ENCODE results near the gene CARD14.
"Not testable (repeated sequence)": the region's sequence is repeated elsewhere in the genome, so short reads cannot be mapped to it uniquely, and the experiment has no call there.

CARD14 gene

DNA sequence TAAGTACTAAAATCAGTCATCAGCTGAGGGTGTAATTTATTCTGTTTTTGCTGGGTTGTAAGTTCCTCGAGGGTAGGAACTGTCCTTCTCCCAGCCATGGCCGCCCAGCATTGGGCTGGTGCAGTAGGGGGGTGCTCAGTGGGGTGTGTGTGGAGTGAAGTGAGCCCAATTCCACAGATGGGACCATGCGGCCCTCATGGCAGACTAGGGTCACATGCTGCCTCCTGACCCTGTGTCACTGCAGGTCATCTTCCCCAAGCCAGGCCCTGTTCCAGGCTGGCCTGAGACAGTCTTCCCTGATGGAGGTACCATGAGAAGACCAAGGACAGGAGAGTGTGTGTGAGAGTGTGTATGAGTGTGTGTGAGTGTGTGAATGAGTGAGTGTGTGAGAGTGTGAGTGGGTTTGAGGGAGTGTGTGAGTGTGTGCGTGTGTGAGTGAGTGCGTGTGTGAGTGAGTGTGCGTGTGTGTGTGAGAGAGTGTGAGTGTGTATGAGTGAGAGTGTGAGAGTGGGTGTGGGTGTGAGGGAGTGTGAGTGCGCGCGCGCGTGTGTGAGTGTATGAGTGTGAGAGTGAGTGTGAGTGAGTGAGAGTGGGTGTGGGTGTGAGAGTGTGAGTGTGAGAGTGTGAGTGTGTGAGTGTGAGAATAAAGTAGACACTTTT is 54.1 kb downstream of the CARD14 start:
- DNase-seq (ENCODE audit: low read depth in 2 of 2): no peak

DNA sequence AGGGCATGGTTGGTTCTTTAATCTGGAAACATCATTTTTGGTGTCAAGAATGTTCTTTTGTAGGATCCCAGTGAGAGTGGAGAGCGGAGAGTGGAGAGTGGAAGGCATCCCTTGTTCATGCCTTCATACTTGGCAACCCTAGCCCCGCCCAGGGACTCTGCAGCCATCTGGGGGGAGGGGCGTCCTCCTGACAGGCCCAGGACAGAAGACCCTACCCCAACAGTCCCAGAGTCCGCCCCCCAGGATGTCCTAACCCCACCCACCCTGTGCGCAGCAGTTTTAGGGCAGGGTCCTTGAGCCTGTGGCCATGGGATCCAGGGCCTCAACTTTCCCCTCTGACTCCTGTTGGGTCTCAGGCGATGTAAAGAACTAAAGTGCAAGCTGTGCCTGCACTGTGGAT is 54.9 kb downstream of the CARD14 start:
- no peak for DNase-seq (ENCODE audit: low read depth in 2 of 2)

DNA sequence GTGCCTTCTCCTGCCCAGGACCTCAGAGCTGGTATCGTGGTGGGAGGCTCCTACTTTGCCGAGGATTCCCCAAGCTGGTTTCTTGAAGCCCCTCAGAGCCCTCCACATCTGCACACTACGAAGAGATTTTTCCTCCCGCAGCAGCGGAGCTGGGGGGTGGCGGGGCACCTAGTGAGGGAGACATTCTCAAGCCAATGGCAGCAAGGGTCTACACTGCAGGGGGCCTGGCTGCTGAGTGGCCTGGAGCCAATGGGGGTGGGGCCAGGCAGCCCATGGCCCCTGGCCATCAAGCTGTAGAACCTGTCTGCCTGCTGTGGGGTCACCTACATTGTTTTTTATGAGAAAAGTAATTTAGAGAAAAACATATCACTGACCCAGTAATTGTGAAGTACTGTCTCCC is 55.4 kb downstream of the CARD14 start:
- no peak for DNase-seq (ENCODE audit: low read depth in 2 of 2)

DNA sequence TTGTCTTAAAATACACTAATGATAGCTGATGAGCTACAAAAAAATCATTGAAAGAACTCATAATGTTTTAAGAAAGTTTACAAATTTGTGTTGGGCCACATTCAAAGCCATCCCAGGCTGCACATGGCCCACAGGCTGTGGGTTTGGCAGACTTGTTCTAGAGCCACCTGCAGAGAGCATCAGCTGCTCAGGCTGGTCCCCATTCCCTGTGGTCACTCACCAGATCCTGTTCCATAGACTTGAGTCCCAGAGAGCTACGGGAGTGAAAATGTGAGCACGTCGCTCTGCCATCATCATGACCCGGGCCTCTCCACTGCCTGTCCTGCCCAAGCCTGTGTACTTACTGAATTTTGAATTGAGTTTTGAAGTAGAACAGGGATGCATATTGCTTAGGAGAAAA is 57.3 kb downstream of the CARD14 start:
- no peak for DNase-seq (ENCODE audit: low read depth in 2 of 2)

DNA sequence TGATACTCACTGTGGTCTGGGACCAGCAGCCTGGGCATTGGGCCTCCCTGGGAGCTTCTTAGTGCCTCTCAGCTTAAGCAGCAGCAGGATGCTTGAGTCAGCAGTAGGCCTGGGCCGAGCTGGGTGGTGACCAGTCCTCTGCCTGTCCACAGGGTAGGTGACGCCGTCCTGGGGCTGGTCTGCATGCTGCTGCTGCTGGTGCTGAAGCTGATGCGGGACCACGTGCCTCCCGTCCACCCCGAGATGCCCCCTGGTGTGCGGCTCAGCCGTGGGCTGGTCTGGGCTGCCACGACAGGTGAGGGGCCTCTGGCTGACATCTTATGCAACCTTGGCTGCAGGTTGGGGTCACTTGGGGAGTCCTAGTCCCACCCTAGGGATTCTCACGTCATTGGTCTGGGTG is 57.8 kb downstream of the CARD14 start:
- no peak for DNase-seq (ENCODE audit: low read depth in 2 of 2)

DNA sequence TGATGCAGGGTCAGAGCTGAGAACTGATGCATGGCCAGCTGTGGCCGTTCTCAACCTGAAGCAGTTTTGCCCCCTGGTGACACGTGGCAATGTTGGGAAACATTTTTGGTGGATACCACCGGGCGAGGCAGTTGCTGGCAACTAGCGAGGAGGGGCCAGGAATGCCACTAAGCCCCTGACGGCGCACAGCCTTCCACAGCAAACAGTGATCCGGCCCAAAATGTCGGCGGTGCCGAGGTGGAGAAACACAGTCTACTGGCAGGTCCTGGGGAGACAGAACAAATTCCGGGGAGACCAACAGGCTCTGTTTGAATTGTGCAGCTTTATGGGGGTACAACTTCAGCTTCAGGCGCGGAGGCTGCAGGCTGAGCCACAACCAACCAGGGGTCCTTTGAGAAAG is 58.6 kb downstream of the CARD14 start:
- no peak for DNase-seq (ENCODE audit: low read depth in 2 of 2)

DNA sequence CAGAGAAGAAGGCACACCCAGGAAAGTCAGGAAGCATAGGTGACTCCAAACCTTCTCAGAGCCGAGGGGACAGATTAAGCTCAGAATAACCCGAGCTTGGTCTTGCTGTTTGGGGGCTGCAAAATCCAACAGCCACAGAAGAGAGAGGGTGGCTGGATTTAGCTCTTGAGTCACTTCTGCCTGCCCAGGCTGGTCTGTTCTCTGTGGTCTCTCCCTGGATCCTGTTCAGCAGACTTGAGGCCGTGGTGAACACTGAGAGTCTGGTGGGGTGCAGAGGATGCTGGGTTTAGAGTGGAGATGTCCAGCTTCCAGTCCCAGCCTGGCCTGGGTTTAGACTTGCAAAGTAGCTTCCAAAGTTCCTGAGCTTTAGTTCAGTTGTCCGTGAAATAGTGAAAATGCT is 59.2 kb downstream of the CARD14 start:
- DNase-seq (ENCODE audit: low read depth in 2 of 2): no peak

DNA sequence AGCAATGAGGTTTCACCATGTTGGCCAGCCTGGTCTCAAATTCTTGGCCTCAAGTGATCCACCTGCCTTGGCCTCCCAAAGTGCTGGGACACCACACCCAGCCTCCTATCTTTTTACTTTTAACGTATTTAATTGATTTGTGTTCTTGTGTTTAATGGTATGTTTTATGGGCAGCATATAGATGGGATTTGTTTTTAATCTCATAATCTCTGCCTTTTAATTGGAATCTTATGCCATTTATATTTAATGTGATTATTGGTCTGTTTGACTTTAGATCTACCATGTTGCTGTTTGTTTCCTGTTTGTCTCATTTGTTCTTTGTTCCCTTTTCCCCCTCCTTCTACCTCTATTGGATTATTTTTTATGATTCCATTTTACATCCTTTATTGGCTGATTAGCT is 62.6 kb downstream of the CARD14 start:
- DNase-seq (ENCODE audit: low read depth in 2 of 2): no peak

DNA sequence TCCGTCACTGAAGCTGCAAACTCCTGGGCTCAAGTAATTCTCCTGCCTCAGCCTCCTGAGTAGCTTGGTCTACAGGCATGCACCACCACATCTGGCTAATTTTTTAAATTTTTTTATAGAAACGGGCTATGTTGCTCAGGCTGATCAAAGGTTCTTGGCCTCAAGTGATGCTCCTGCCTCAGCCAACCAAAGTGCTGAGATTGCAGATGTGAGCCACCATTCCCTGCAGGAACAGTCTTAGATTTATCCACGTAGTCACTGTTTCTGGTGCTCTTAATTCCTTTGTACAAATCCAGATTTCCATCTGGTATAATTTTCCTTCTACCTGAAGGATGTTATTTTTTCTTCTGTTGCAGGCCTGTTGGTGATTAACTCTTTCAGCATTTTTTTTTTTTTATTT is 63.4 kb downstream of the CARD14 start:
- DNase-seq (ENCODE audit: low read depth in 2 of 2): no peak

DNA sequence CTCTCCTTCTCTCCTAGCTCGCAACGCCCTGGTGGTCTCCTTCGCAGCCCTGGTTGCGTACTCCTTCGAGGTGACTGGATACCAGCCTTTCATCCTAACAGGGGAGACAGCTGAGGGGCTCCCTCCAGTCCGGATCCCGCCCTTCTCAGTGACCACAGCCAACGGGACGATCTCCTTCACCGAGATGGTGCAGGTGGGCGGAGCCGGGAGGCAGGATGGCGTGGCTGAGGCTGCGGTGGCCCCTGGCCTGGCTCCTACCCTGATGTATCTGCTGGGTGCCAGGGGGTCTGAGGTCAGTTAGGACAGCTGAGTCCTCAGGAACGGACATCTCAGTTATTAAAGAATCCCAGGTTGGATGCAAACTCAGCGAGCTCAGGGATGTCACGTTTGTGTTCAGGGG is 67.1 kb downstream of the CARD14 start:
- no peak for DNase-seq (ENCODE audit: low read depth in 2 of 2)

DNA sequence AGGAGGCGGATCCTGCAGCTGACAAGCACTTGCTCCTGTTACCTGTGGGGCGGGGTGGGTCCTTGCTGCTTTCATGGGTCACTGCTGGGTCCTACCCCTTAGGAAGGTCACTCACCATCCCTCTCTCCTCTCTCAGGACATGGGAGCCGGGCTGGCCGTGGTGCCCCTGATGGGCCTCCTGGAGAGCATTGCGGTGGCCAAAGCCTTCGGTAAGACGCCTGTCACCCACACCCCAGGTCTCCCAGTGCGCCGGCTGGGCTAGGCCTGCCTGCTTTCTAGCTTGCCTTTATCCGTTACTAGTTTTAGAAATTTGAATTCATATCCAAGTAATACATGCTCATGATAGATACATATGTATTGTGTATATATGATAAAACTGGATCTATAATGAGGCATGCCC is 67.6 kb downstream of the CARD14 start:
- no peak for DNase-seq (ENCODE audit: low read depth in 2 of 2)

DNA sequence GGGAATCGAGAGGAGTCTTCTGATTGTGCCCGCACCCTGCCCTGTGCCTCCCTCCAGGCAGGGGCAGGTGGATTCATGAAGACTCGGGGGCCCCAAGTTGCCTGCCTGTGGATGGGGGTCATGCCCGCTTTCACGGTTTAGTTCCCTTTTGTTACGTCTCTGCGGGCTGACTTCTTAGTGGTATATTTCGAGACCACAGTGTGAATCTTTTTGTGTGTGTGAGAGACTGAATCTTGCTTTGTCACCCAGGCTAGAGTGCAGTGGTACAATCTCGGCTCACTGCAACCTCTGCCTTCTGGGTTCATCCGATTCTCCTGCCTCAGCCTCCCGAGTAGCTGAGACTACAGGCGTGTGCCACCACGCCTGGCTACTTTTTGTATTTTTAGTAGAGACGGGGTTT is 72.7 kb downstream of the CARD14 start:
- no peak for DNase-seq (ENCODE audit: low read depth in 2 of 2)

DNA sequence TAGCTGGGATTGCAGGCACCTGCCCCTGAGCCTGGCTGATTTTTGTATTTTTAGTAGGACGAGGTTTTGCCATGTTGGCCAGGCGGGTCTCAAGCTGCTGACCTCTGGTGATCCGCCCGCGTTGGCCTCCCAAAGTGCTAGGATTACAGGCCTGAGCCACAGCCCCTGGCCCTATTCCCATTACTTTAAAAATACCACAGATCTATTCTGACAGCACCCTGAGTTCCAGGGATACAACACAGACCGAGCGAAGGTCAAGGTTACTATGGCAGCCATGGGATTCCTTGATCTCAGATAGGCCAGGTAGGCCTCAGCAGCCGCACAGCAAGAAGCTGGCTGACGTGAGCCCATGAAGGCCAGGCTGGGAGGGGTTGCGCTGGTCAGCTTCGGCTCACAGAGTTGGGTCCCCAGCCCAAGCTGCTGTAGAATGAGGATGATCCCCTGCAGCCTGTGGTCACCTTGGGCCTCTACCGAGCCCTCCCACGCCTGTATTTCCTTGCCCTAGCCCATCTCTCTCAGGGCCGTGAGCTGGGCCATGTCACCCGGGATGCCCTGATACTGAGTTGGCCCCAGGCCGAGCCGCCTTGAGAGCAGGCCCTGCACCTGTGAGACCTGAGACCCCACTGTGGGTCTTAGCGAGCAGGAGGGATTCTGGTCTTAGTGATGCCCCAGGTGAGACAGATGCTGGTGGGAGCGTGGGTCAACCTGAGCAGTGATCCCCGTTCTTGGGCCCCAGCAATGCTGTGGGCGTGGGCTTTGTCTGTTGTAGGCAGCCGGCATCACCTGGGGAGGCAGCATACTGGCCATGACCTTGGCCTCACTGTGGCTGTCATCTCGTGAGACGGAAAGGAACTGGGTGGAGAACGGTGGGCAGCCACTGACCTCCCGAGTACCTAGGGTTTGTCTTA is 74.0 kb downstream of the CARD14 start:
- no peak for DNase-seq (ENCODE audit: low read depth in 2 of 2)

DNA sequence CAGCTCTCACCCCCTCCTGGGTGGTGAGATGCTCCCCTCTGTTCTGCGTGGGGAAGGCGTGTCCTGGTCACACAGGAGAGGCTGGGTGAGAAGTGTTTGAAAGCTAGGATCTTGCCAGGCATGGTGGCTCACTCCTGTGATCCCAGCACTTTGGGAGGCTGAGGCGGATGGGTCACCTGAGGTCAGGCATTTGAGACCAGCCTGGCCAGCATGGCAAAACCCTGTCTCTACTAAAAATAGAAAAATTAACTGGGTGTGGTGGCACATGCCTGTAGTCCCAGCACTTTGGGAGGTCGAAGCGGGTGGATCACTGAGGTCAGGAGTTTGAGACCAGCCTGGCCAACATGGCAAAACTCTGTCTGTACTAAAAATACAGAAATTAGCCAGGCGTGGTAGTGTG is 74.6 kb downstream of the CARD14 start:
- DNase-seq (ENCODE audit: low read depth in 2 of 2): not testable (repeated sequence)

DNA sequence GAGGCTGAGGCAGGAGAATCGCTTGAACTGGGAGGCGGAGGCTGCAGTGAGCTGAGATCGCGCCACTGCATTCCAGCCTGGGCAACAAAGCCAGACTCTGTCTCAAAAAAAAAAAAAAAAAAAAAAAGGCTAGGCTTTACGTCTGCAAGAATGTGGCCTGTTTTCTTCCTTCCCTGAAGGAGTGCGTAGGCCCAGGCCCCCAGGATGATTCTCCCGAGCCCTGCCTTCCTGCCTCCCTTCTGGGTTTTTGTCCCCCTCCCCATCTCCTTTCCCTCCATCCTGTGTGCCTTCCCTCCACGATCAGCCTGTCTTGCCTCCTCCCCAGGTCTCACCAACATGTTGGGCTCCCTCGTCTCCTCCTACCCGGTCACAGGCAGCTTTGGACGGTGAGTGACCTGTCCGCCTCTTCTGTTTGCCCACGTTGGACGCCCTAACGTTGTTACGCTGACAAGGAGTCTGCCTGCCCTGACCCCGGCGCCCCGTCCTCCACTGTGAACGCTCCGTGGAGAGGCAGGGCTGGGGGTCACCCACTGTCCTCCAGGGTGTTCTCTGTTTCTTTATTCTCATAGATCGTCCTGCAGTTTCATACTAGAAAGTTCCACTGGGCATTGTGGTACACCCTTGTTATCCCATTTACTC is 75.2 kb downstream of the CARD14 start:
- DNase-seq (ENCODE audit: low read depth in 2 of 2): no peak

DNA sequence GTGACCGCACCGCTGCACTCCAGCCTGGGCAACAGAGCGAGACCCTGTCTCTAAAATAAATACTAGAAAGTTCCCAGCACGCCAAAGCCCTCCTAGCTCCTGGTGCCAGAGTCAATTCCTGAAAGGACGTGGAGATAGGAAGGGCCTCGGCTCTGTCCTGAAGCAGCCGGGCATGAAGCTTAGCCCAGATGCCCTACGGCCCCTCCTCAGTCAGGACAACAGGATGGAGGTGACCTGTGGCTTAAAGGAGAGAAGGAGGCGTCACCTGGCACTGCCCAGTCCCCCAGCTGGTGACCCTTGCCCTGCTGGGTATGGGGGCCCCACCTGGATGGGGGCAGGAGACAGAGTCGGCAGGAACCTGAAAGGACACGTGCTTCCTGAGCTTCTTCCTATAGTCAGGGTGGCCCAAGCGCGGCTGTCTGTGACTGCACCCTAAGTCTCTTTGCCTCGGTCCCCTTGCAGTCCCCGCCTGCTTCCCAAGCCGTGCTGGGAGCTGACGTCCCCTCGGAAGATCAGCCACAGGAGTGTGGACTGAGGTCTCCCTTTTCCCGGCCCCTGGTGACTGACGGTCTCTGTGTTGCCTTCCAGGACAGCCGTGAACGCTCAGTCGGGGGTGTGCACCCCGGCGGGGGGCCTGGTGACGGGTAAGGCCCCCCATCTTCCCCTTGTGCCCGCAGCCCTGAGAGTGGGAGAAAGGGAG is 75.9 kb downstream of the CARD14 start:
- no peak for DNase-seq (ENCODE audit: low read depth in 2 of 2)

DNA sequence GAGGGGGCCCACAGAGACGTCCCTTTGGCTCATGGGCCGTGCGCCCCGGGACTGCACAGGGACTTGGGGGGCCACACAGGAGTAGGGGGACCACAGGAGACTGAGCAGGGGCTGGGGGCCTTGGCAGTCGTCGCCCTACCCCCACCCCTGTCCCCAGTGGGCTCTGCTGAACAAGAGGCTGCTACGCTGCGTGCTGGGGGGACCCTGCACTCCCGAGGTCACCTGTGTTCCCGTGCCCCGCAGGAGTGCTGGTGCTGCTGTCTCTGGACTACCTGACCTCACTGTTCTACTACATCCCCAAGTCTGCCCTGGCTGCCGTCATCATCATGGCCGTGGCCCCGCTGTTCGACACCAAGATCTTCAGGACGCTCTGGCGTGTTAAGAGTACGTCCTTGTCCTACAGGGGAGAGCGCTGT is 76.4 kb downstream of the CARD14 start:
- no peak for DNase-seq (ENCODE audit: low read depth in 2 of 2)

DNA sequence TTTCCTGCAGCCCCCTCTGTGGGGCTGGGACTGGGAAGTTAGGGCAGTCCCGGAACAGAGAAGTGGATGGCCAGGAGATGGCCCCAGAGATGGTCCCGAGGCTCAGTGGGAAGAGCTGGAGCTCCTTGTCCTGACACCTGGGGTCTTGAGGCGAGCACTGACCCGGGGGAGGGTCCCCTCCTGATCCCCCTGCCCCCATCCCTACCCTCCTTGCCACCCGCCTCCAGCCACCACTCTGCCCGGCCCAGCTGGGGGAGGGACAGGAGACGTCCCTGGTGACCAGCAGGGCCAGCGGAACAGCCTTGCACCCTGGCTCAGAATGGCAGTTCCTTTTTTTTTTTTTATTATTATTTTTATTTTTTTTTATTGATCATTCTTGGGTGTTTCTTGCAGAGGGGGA is 76.9 kb downstream of the CARD14 start:
- no peak for DNase-seq (ENCODE audit: low read depth in 2 of 2)

DNA sequence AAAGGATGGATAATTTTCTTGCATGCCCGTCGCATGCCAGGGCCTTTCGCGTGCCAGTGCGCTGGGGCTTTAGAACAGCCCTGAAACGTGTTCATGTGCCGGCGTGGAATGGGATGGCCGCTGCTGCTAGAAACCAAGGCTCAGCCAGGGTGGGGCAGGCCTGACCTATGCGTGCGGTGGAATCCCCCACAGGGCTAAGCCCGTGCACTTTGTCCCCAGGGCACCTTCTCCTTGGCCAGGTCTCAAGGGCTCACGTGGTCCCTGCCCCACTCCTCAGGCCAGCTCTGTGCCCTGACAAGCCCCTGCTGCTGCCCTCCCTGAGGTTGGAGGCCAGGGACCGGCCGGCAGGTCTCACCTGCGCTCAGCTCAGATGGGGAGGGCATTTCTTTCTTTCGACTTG is 77.7 kb downstream of the CARD14 start:
- no peak for DNase-seq (ENCODE audit: low read depth in 2 of 2)

DNA sequence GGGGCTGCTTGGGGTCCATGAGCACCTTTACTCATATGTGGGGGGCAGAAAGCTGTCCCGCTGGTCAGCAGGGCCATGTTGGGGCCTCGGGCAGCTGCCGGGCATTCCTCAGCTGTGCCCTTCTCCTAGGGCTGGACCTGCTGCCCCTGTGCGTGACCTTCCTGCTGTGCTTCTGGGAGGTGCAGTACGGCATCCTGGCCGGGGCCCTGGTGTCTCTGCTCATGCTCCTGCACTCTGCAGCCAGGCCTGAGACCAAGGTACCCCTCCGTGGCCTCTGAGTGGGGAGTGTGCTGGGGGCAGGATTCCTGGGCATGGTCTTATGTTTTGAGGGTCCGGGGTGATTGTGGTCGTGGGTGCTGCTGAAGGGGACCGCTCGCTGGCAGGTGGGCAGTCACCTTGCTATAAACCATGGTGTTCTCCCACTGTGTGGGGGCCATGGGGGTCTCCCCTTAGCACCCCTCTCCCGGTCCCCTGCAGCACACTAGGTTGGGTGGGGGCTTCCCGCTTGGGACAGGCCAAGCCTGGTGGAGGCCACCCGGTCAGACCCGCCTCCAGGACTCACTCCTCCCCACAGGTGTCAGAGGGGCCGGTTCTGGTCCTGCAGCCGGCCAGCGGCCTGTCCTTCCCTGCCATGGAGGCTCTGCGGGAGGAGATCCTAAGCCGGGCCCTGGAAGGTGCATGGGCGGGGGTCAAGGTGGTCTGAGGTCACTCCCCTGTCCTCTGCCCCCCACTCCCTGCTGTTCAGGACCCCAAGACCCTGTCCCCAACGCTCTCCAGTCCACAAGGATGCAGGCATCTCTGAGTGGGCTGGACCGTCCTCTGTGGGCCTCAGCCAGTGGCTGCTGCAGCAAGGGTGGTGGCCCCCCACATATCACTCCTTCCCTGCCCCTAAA is 78.4 kb downstream of the CARD14 start:
- no peak for DNase-seq (ENCODE audit: low read depth in 2 of 2)
